Measurements from ENCODE around the gene TXNL4A. TPM values are rescaled to one million over a fixed set of nuclear protein-coding genes. Genes with fewer than 3 reads are reported as not detected.

The TXNL4A gene
- total and polyA plus RNA-seq, 4 donors = 29.9 to 101 (median 85.2) TPM

DNA sequence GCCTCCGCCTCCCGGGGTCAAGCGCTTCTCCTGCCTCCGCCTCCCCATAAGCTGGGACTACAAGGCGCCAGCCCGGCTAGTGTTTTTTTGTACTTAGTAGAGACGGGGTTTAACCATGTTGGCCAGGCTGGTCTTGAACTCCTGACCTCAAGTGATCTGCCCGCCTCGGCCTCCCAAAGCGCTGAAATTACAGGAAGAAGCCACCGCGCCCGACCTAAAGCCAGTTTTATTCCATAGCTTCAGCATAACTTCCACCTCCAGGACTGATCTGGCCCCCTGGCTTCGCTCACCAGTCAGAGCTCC is 783 bp upstream of the TXNL4A start:
- H3K4me1 ChIP-seq (ENCODE audit: control insufficient read depth in 5 of 5, insufficient read depth in 5 of 5, low read length in 5 of 5) = peaks cover 0 to 20% (median 8%) of the 10 kb centered on the region in 5 donors
- peaks cover 0 to 2% (median 2%) of the 10 kb centered on the region in 4 donors for H3K36me3 ChIP-seq (ENCODE audit: control insufficient read depth in 4 of 4, insufficient read depth in 4 of 4, low read length in 4 of 4)
- TF ChIP-seq, protein P1, sequence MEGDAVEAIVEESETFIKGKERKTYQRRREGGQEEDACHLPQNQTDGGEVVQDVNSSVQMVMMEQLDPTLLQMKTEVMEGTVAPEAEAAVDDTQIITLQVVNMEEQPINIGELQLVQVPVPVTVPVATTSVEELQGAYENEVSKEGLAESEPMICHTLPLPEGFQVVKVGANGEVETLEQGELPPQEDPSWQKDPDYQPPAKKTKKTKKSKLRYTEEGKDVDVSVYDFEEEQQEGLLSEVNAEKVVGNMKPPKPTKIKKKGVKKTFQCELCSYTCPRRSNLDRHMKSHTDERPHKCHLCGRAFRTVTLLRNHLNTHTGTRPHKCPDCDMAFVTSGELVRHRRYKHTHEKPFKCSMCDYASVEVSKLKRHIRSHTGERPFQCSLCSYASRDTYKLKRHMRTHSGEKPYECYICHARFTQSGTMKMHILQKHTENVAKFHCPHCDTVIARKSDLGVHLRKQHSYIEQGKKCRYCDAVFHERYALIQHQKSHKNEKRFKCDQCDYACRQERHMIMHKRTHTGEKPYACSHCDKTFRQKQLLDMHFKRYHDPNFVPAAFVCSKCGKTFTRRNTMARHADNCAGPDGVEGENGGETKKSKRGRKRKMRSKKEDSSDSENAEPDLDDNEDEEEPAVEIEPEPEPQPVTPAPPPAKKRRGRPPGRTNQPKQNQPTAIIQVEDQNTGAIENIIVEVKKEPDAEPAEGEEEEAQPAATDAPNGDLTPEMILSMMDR (IDR thresholded peaks at IDR 0.05; ENCODE audit: control extremely low read depth, extremely low read depth) = no peak
- H3K27ac ChIP-seq (ENCODE audit: low read depth in 1 of 2, low read length in 1 of 2) = peak overlapping the region; percentile 90 to 97
- H3K4me3 ChIP-seq = peak overlapping the region; percentile 80
- DNase-seq (no peak), ATAC-seq (ENCODE audit: insufficient read depth, low FRiP score) (no peak)
- H3K9ac ChIP-seq (ENCODE audit: insufficient read depth in 1 of 2, low read length in 2 of 2) = peak overlapping the region; percentile 88 to 92
- H3K9me3 ChIP-seq (ENCODE audit: control insufficient read depth in 4 of 4, insufficient read depth in 3 of 4, low read length in 3 of 4) = no peaks in the 10 kb centered on the region
- WGBS, 2 donors = 50 to 55% methylated on average over 14 of the region's 14 CpGs
- H3K27me3 ChIP-seq (ENCODE audit: control insufficient read depth in 3 of 3, insufficient read depth in 3 of 3, low read length in 2 of 3) = no peaks in the 10 kb centered on the region

DNA sequence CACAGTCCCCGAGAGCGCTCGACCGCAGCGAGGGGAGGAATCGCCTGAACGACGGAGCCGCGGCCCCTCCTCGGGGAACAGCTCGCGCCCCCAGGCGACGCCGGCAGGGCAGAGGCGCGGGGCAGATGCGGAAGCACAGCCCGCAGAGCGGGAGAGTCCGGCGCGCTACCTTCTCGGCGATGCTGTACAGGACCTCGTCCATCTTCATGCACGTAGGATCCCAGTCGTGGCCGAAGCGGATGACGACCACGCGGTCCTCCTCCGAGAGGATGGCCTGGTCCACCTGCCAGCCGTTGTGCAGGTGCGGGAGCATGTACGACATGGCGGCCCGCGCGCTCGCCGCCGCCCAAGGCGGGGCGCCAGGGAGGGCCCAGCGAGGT is 302 bp downstream of the TXNL4A start:
- Histone ChIP-seq H3K27me3 (ENCODE audit: control insufficient read depth in 3 of 3, insufficient read depth in 3 of 3, low read length in 2 of 3) (no peaks in the 10 kb centered on the region), H3K36me3 (ENCODE audit: control insufficient read depth in 4 of 4, insufficient read depth in 4 of 4, low read length in 4 of 4) (peaks cover 2 to 5% (median 3%) of the 10 kb centered on the region in 4 donors), H3K9ac (ENCODE audit: insufficient read depth in 1 of 2, low read length in 2 of 2) (peak overlapping the region; percentile 43 to 88), H3K27ac (ENCODE audit: low read depth in 1 of 2, low read length in 1 of 2) (peak overlapping the region; percentile 81 to 87), H3K4me1 (ENCODE audit: control insufficient read depth in 5 of 5, insufficient read depth in 5 of 5, low read length in 5 of 5) (peaks cover 0 to 20% (median 8%) of the 10 kb centered on the region in 5 donors), H3K4me3 (peak overlapping the region; percentile 80), H3K9me3 (ENCODE audit: control insufficient read depth in 4 of 4, insufficient read depth in 3 of 4, low read length in 3 of 4) (no peaks in the 10 kb centered on the region)
- ATAC-seq (ENCODE audit: insufficient read depth, low FRiP score) (peak; percentile 51), DNase-seq (peak in 2 of 3 donors; percentile 54 to 62)
- TF ChIP-seq, protein P1 (IDR thresholded peaks at IDR 0.05; ENCODE audit: control extremely low read depth, extremely low read depth) = peak; percentile 19
- WGBS, 2 donors = 0 to 1% methylated on average over 38 to 48 of the region's 48 CpGs

DNA sequence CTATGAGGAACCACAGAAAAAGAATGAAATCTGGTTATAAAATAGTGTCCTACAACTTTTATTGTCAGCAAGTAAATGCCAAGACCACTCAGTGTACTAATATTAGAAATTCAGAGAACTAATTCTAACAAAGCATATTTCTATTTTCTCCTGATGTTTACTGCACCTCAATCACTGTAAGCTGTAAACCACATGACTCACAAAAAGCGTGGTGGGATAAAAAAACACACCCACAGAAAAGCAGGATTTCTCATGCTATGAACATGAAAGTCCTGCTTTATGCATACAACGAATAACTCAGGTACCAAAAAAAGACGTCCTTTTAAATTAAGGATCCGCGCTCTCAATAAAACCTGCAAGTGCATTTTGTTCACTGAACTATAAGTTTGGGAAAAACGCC is 797 bp downstream of the TXNL4A start:
- DNase-seq (peak in 1 of 3 donors; percentile 13), ATAC-seq (ENCODE audit: insufficient read depth, low FRiP score) (no peak)
- 1% methylated on average over 6 of the region's 6 CpGs for WGBS, 2 donors
- Histone ChIP-seq H3K27me3 (ENCODE audit: control insufficient read depth in 3 of 3, insufficient read depth in 3 of 3, low read length in 2 of 3) (no peaks in the 10 kb centered on the region), H3K9me3 (ENCODE audit: control insufficient read depth in 4 of 4, insufficient read depth in 3 of 4, low read length in 3 of 4) (no peaks in the 10 kb centered on the region), H3K4me3 (peak overlapping the region; percentile 80), H3K4me1 (ENCODE audit: control insufficient read depth in 5 of 5, insufficient read depth in 5 of 5, low read length in 5 of 5) (peaks cover 0 to 20% (median 8%) of the 10 kb centered on the region in 5 donors), H3K27ac (ENCODE audit: low read depth in 1 of 2, low read length in 1 of 2) (peak overlapping the region in 1 of 2 donors; percentile 81), H3K36me3 (ENCODE audit: control insufficient read depth in 4 of 4, insufficient read depth in 4 of 4, low read length in 4 of 4) (peaks cover 2 to 5% (median 3%) of the 10 kb centered on the region in 4 donors), H3K9ac (ENCODE audit: insufficient read depth in 1 of 2, low read length in 2 of 2) (peak overlapping the region; percentile 43 to 88)
- TF ChIP-seq, protein P1 (IDR thresholded peaks at IDR 0.05; ENCODE audit: control extremely low read depth, extremely low read depth) = no peak

DNA sequence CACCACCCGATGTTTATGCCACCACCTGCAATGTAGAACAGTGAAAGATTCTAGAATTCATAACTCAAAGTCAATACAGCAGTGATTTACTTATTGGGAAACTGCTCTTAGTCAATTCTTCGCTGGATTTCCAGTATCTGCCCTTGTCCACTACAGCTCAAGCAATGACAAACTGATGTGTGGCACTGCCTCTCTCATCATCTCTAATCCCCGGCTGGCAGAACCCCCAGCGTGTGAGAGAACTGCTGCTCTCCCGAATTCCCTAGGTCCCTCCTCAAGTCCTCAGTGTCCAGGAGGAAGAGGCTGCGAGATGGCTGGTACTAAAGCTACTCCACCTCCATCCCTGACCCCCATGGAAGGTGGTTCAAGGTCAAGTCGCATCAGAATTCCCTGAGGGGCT is 1.6 kb downstream of the TXNL4A start:
- Histone ChIP-seq H3K4me3 (no peak overlapping the region), H3K9me3 (ENCODE audit: control insufficient read depth in 4 of 4, insufficient read depth in 3 of 4, low read length in 3 of 4) (no peaks in the 10 kb centered on the region), H3K9ac (ENCODE audit: insufficient read depth in 1 of 2, low read length in 2 of 2) (peak overlapping the region in 1 of 2 donors; percentile 35), H3K36me3 (ENCODE audit: control insufficient read depth in 4 of 4, insufficient read depth in 4 of 4, low read length in 4 of 4) (peaks cover 2 to 5% (median 3%) of the 10 kb centered on the region in 4 donors), H3K27me3 (ENCODE audit: control insufficient read depth in 3 of 3, insufficient read depth in 3 of 3, low read length in 2 of 3) (no peaks in the 10 kb centered on the region), H3K4me1 (ENCODE audit: control insufficient read depth in 5 of 5, insufficient read depth in 5 of 5, low read length in 5 of 5) (peaks cover 0 to 20% (median 8%) of the 10 kb centered on the region in 5 donors), H3K27ac (ENCODE audit: low read depth in 1 of 2, low read length in 1 of 2) (no peak overlapping the region)
- WGBS, 2 donors = 46 to 70% methylated on average over 7 of the region's 7 CpGs
- DNase-seq (no peak), ATAC-seq (ENCODE audit: insufficient read depth, low FRiP score) (no peak)
- TF ChIP-seq, protein P1 (IDR thresholded peaks at IDR 0.05; ENCODE audit: control extremely low read depth, extremely low read depth) = no peak
